Peyer's patch (tissue), 4 donors: ENCODE data around the gene TCF3. TPM values are rescaled to one million over a fixed set of nuclear protein-coding genes. Genes with fewer than 3 reads are reported as not detected.

Source experiments
- DNase-seq, 3 donors: peaks; one replicate each; pipeline ENCODE4 v3.0.0-alpha.2; 2017 to 2019
- H3K27ac ChIP-seq, 4 donors: fragments of 200-600 bp; sonication (generic); one replicate each; pipeline ENCODE4 v1.5.1; 2016 to 2019
- H3K27me3 ChIP-seq, 2 donors: fragments of 200-600 bp; sonication (generic); one replicate each; pipeline ENCODE4 v1.5.1; 2019
- H3K36me3 ChIP-seq, 3 donors: fragments of 200-600 bp; sonication (generic); one replicate each; pipeline ENCODE4 v1.5.1; 2016 to 2019
- H3K4me1 ChIP-seq, 4 donors: fragments of 200-600 bp; sonication (generic); one replicate each; pipeline ENCODE4 v1.5.1; 2016 to 2019
- H3K4me3 ChIP-seq, 4 donors: fragments of 200-600 bp; sonication (generic); 1 replicate in 3 of 4; 2 replicates in 1 of 4; pipeline ENCODE4 v1.5.1; 2016 to 2019; ENCODE audit warnings: mild to moderate bottlenecking in 1 of 4
- H3K9me3 ChIP-seq, 4 donors: fragments of 200-600 bp; sonication (generic); one replicate each; pipeline ENCODE4 v1.5.1; 2016 to 2019; ENCODE audit warnings: mild to moderate bottlenecking in 1 of 4
- CTCF ChIP-seq, 6 experiments: fragments of 450-650 bp in 4 of 6; fragments of 200-600 bp in 2 of 6; sonication (generic) in 1 of 6; IDR thresholded peaks; one replicate each; pipeline ENCODE4 v1.5.1; 2017 to 2019; ENCODE audit warnings: antibody characterized with exemption in 6 of 6, mild to moderate bottlenecking in 3 of 6, moderate library complexity in 1 of 6
- POLR2A ChIP-seq, 2 donors: fragments of 450-650 bp; IDR thresholded peaks; one replicate each; pipeline ENCODE4 v1.5.1; 2017; ENCODE audit warnings: antibody characterized with exemption in 2 of 2, mild to moderate bottlenecking in 2 of 2, moderate library complexity in 2 of 2
- total RNA-seq, 4 donors: library from RNA; depleted of rRNA; stranded (reverse); fragments of >200 nt; gene quantifications; one replicate each; pipeline ENCODE4 v1.1.0, GENCODE V29; 2016

The TCF3 gene
- total RNA-seq, 4 donors from 2014 or later: 49.2 to 112 (median 80.3) TPM

- H3K27ac ChIP-seq: no peak overlapping the region
- peaks cover 0 to 58% (median 0%) of the 10 kb centered on the region in 3 donors for H3K36me3 ChIP-seq
- no peak for TF ChIP-seq CTCF (IDR thresholded peaks at IDR 0.05)
- no peak for TF ChIP-seq POLR2A (IDR thresholded peaks at IDR 0.05)
These were observed 31.4 kb downstream of the TCF3 start for GRCh38 chr19:1621021-1621420.

GRCh38 chr19:1620502-1620901, 31.9 kb downstream of the TCF3 start:
- H3K4me3 ChIP-seq: no peak overlapping the region
- H3K36me3 ChIP-seq: peaks cover 0 to 58% (median 0%) of the 10 kb centered on the region in 3 donors
- no peaks in the 10 kb centered on the region for H3K27me3 ChIP-seq
- no peaks in the 10 kb centered on the region for H3K9me3 ChIP-seq
- TF ChIP-seq POLR2A (IDR thresholded peaks at IDR 0.05): no peak
- no peak for TF ChIP-seq CTCF (IDR thresholded peaks at IDR 0.05)
- no peak for DNase-seq
- peaks cover 0 to 10% (median 0%) of the 10 kb centered on the region in 4 donors for H3K4me1 ChIP-seq
- H3K27ac ChIP-seq: no peak overlapping the region

More at GRCh38 chr19:1621021-1621420, 31.4 kb downstream of the TCF3 start:
- Histone ChIP-seq H3K27me3 (no peaks in the 10 kb centered on the region), H3K4me3 (no peak overlapping the region), H3K4me1 (peaks cover 0 to 10% (median 0%) of the 10 kb centered on the region in 4 donors), H3K9me3 (no peaks in the 10 kb centered on the region)
- DNase-seq: no peak

- H3K27ac ChIP-seq: no peak overlapping the region
- no peak for TF ChIP-seq CTCF (IDR thresholded peaks at IDR 0.05)
- no peak for TF ChIP-seq POLR2A (IDR thresholded peaks at IDR 0.05)
- H3K4me3 ChIP-seq: no peak overlapping the region
- peaks cover 0 to 10% (median 0%) of the 10 kb centered on the region in 4 donors for H3K4me1 ChIP-seq
- H3K9me3 ChIP-seq: no peaks in the 10 kb centered on the region
- no peaks in the 10 kb centered on the region for H3K27me3 ChIP-seq
- H3K36me3 ChIP-seq: peaks cover 0 to 58% (median 0%) of the 10 kb centered on the region in 3 donors
- no peak for DNase-seq
These were observed 32.7 kb downstream of the TCF3 start for GRCh38 chr19:1619703-1620102.

GRCh38 chr19:1619094-1619439, 33.3 kb downstream of the TCF3 start:
- no peak overlapping the region for H3K4me3 ChIP-seq
- peaks cover 0 to 64% (median 0%) of the 10 kb centered on the region in 3 donors for H3K36me3 ChIP-seq
- H3K27ac ChIP-seq: no peak overlapping the region
- no peaks in the 10 kb centered on the region for H3K9me3 ChIP-seq
- TF ChIP-seq CTCF (IDR thresholded peaks at IDR 0.05): no peak
- TF ChIP-seq POLR2A (IDR thresholded peaks at IDR 0.05): no peak
- DNase-seq: no peak
- H3K27me3 ChIP-seq: no peaks in the 10 kb centered on the region
- H3K4me1 ChIP-seq: peaks cover 0 to 10% (median 0%) of the 10 kb centered on the region in 4 donors

GRCh38 chr19:1618157-1619093, 34.0 kb downstream of the TCF3 start:
- Histone ChIP-seq H3K36me3 (peaks cover 0 to 64% (median 0%) of the 10 kb centered on the region in 3 donors), H3K4me3 (no peak overlapping the region), H3K9me3 (no peaks in the 10 kb centered on the region), H3K4me1 (peaks cover 0 to 10% (median 0%) of the 10 kb centered on the region in 4 donors), H3K27ac (no peak overlapping the region), H3K27me3 (no peaks in the 10 kb centered on the region)
- TF ChIP-seq POLR2A (IDR thresholded peaks at IDR 0.05) (no peak), CTCF (IDR thresholded peaks at IDR 0.05) (peak in 5 of 6 experiments; percentile 33 to 67 (median 54))
- peak; percentile 46 to 75 (median 63) for DNase-seq
